Measurements from ENCODE around the gene STK11.

GRCh38 chr19:1177322-1178114 lies 28.1 kb upstream of the STK11 start:
- TF ChIP-seq CTCF (conservative IDR thresholded peaks at IDR 0.05; ENCODE audit: low read length): no peak
- TF ChIP-seq EZH2phosphoT487 (IDR thresholded peaks at IDR 0.05; ENCODE audit: borderline replicate concordance): no peak

Measured in Loucy (cell line).